SK-N-SH (cell line): Measurements from ENCODE around the gene SPEM1. TPM values are rescaled to one million over a fixed set of nuclear protein-coding genes. Genes with fewer than 3 reads are reported as not detected.

Experiments
- CTCF ChIA-PET: fragments of 300-600, 350-600 bp; formaldehyde crosslinking; extraction: SDS; loops from one replicate; lab custom pipeline; 2021; lab: Yijun Ruan, JAX
- POLR2A ChIA-PET: fragments of 350-600 bp; sonication (Branson Sonifier 250); formaldehyde crosslinking; extraction: SDS; loops from one replicate; lab custom pipeline; 2020; ENCODE audit warnings: antibody characterized with exemption, inconsistent platforms; lab: Yijun Ruan, JAX
- DNase-seq: peaks from one replicate; pipeline ENCODE4 v3.0.0; 2012
- H2AFZ ChIP-seq: fragments of 200-600 bp; sonication (generic); 2 replicates; pipeline ENCODE4 v1.8.1; 2016; ENCODE audit warnings: antibody characterized with exemption, mild to moderate bottlenecking, low read depth
- H3F3A ChIP-seq: fragments of 200-600 bp; sonication (generic); replicated peaks from 2 replicates; pipeline ENCODE3; 2016; ENCODE audit warnings: antibody characterized with exemption, mild to moderate bottlenecking; ENCODE audit not compliant: insufficient read depth
- H3K27ac ChIP-seq, 2 experiments: fragments of 200-500 bp in 1 of 2; fragments of 200-600 bp in 1 of 2; sonication (Bioruptor generic) in 1 of 2; sonication (generic), shearing (Covaris generic) in 1 of 2; 2 replicates each; pipeline versions ENCODE4 v1.5.1 to v1.6.1; 2014 to 2016; ENCODE audit warnings: low read depth in 2 of 2, inconsistent platforms in 1 of 2, low read length in 1 of 2, mild to moderate bottlenecking in 1 of 2, mixed read lengths in 1 of 2
- H3K27me3 ChIP-seq: fragments of 200-600 bp; sonication (generic), shearing (Covaris generic); 2 replicates; pipeline ENCODE4 v1.6.1; 2016; ENCODE audit warnings: mixed run types; ENCODE audit not compliant: insufficient read depth
- H3K36me3 ChIP-seq, 2 experiments: fragments of 200-500 bp in 1 of 2; fragments of 200-600 bp in 1 of 2; sonication (Bioruptor generic) in 1 of 2; sonication (generic) in 1 of 2; replicated peaks in 1 of 2; 2 replicates each; pipeline versions ENCODE3 to v1.5.1; 2014 to 2016; ENCODE audit warnings: low read length in 1 of 2, mild to moderate bottlenecking in 1 of 2; ENCODE audit not compliant: insufficient read depth in 2 of 2, control insufficient read depth in 1 of 2
- H3K4me1 ChIP-seq, 2 experiments: fragments of 200-500 bp in 1 of 2; fragments of 200-600 bp in 1 of 2; sonication (Bioruptor generic) in 1 of 2; sonication (generic), shearing (Covaris generic) in 1 of 2; 2 replicates each; pipeline versions ENCODE4 v1.5.1 to v1.6.1; 2014 to 2016; ENCODE audit warnings: low read depth in 1 of 2, low read length in 1 of 2, mixed run types in 1 of 2; ENCODE audit not compliant: insufficient read depth in 2 of 2, control insufficient read depth in 1 of 2
- H3K4me2 ChIP-seq: fragments of 200-600 bp; sonication (generic), shearing (Covaris generic); 2 replicates; pipeline ENCODE4 v1.6.1; 2017; ENCODE audit warnings: mixed run types
- H3K4me3 ChIP-seq, 2 experiments: fragments of 200-500 bp in 1 of 2; fragments of 200-600 bp in 1 of 2; sonication (Bioruptor generic) in 1 of 2; sonication (generic), shearing (Covaris generic) in 1 of 2; 2 replicates each; pipeline versions ENCODE4 v1.5.1 to v1.8.1; 2014 to 2016; ENCODE audit warnings: low read depth in 2 of 2, inconsistent platforms in 1 of 2, low read length in 1 of 2, mild to moderate bottlenecking in 1 of 2, mixed read lengths in 1 of 2, moderate library complexity in 1 of 2
- H3K79me2 ChIP-seq: fragments of 200-600 bp; sonication (generic); 2 replicates; pipeline ENCODE4 v1.8.1; 2017; ENCODE audit warnings: mild to moderate bottlenecking; ENCODE audit not compliant: insufficient read depth
- H3K9ac ChIP-seq: fragments of 200-600 bp; sonication (generic); 2 replicates; pipeline ENCODE4 v1.6.1; 2017; ENCODE audit warnings: mixed run types
- H3K9me2 ChIP-seq: fragments of 200-600 bp; sonication (generic); 2 replicates; pipeline ENCODE4 v1.6.1; 2017; ENCODE audit warnings: mixed run types
- H3K9me3 ChIP-seq: fragments of 200-600 bp; sonication (generic); 2 replicates; pipeline ENCODE4 v1.6.1; 2017; ENCODE audit warnings: mixed run types, mild to moderate bottlenecking, moderate library complexity
- H4K20me1 ChIP-seq: fragments of 200-600 bp; sonication (generic); 2 replicates; pipeline ENCODE4 v1.6.1; 2017; ENCODE audit warnings: mild to moderate bottlenecking, mixed run types; ENCODE audit not compliant: insufficient read depth
- CTCF ChIP-seq: fragments of 200-600 bp; sonication (generic); IDR thresholded peaks from 2 replicates; pipeline ENCODE4 v1.6.1; 2017; ENCODE audit warnings: antibody characterized with exemption, mild to moderate bottlenecking, moderate library complexity
- EP300 ChIP-seq, 2 experiments: IDR thresholded peaks; 2 replicates each; pipeline versions ENCODE4 v1.4.0 to v1.6.1; 2012; ENCODE audit warnings: borderline replicate concordance in 1 of 2, low read depth in 1 of 2, low read length in 1 of 2
- EZH2phosphoT487 ChIP-seq: fragments of 200-600 bp; sonication (generic); IDR thresholded peaks from 2 replicates; pipeline ENCODE4 v1.6.1; 2017; ENCODE audit warnings: low read depth, mixed run types, mild to moderate bottlenecking, antibody characterized with exemption, moderate library complexity, borderline replicate concordance
- FOXM1 ChIP-seq: IDR thresholded peaks from 2 replicates; pipeline ENCODE4 v1.4.0; 2012; ENCODE audit warnings: low read depth, mild to moderate bottlenecking
- GABPA ChIP-seq: IDR thresholded peaks from 2 replicates; pipeline ENCODE4 v1.4.0; 2012; ENCODE audit warnings: low read depth, mild to moderate bottlenecking
- MXI1 ChIP-seq: IDR thresholded peaks from 2 replicates; pipeline ENCODE4 v1.6.1; 2012; ENCODE audit warnings: mild to moderate bottlenecking, low read depth, low read length, improper control_type of control experiment
- NFIC ChIP-seq: IDR thresholded peaks from 2 replicates; pipeline ENCODE4 v1.4.0; 2012; ENCODE audit warnings: borderline replicate concordance
- NRF1 ChIP-seq: IDR thresholded peaks from 2 replicates; pipeline ENCODE4 v1.6.1; 2012; ENCODE audit warnings: low read depth, mild to moderate bottlenecking, low read length
- PBX3 ChIP-seq: IDR thresholded peaks from 2 replicates; pipeline ENCODE4; 2012
- POLR2AphosphoS5 ChIP-seq: IDR thresholded peaks from 2 replicates; pipeline ENCODE4 v1.6.1; 2012; ENCODE audit warnings: low read depth, low read length
- RAD21 ChIP-seq: IDR thresholded peaks from 2 replicates; pipeline ENCODE4 v1.6.1; 2012; ENCODE audit warnings: mild to moderate bottlenecking, low read length
- RCOR1 ChIP-seq: fragments of 150-350 bp; IDR thresholded peaks from 2 replicates; pipeline ENCODE4 v1.6.1; 2017; ENCODE audit warnings: antibody characterized with exemption, low read length
- RFX5 ChIP-seq: IDR thresholded peaks from 2 replicates; pipeline ENCODE4 v1.6.1; 2012; ENCODE audit warnings: mild to moderate bottlenecking, improper control_type of control experiment, low read length
- SIN3A ChIP-seq: IDR thresholded peaks from 2 replicates; pipeline ENCODE4 v1.6.1; 2012; ENCODE audit warnings: low read depth, mild to moderate bottlenecking, low read length, moderate library complexity, borderline replicate concordance
- USF1 ChIP-seq: IDR thresholded peaks from 2 replicates; pipeline ENCODE4 v1.4.0; 2012; ENCODE audit warnings: low read depth, borderline replicate concordance
- USF2 ChIP-seq: fragments of 150-350 bp; IDR thresholded peaks from 2 replicates; pipeline ENCODE4 v1.6.1; 2017; ENCODE audit warnings: antibody characterized with exemption, low read length, low read depth, borderline replicate concordance
- ZBTB33 ChIP-seq: IDR thresholded peaks from 2 replicates; pipeline ENCODE4 v1.4.0; 2012; ENCODE audit warnings: low read depth, borderline replicate concordance
- WGBS: methylation state at CpG from one replicate; pipeline ENCODE4 v1.1.6; 2017; ENCODE audit warnings: low lambda C conversion rate; 5-methylcytosine and 5-hydroxymethylcytosine counted together
- polyA plus RNA-seq, 3 experiments: library from polyadenylated mRNA; depleted of rRNA; stranded (reverse); fragments of >200 nt; gene quantifications; 2 replicates each; pipeline ENCODE4 v1.2.3, GENCODE V29; 2012

The SPEM1 gene
- polyA plus RNA-seq, 1 of the 3 experiments (the other 2 are of a cell fraction), result not detected

- Histone ChIP-seq H3K27me3 (no peaks in the 10 kb centered on the region), H3K79me2 (no peaks in the 10 kb centered on the region), H3K9me2 (no peaks in the 10 kb centered on the region), H3K9me3 (no peaks in the 10 kb centered on the region), H3K4me1 (peaks cover 7 to 17% of the 10 kb centered on the region in 2 experiments; a peak in 2 of 4 replicates), H3F3A (peaks cover 17% of the 10 kb centered on the region), H3K4me2 (no peak overlapping the region; the same call in 1 of the 2 replicates), H3K9ac (no peak overlapping the region), H3K36me3 (no peaks in the 10 kb centered on the region), H4K20me1 (no peaks in the 10 kb centered on the region), H2AFZ (no peak overlapping the region), H3K27ac (peak overlapping the region in 1 of 2 experiments; percentile 39; a peak in 1 of 4 replicates), H3K4me3 (peak overlapping the region in 1 of 2 experiments; percentile 17; a peak in 1 of 4 replicates)
- CTCF ChIA-PET, result interaction anchor here (1.1 to 2.7 kb wide), 4 partner anchors 9 to 115 kb away, joined by 3 to 14 read pairs (median 3); no protein-coding TSS in a partner anchor
- TF ChIP-seq FOXM1, result no peak
- no peak for TF ChIP-seq RCOR1
- no peak for TF ChIP-seq NFIC
- no peak for TF ChIP-seq SIN3A
- TF ChIP-seq POLR2AphosphoS5, result no peak
- no peak for TF ChIP-seq USF1
- no peak for TF ChIP-seq RAD21
- no peak for TF ChIP-seq EP300 (IDR thresholded peaks at IDR 0.05; ENCODE audit: borderline replicate concordance in 1 of 2, low read depth in 1 of 2, low read length in 1 of 2)
- TF ChIP-seq CTCF, result no peak
- no peak for TF ChIP-seq MXI1
- no peak for TF ChIP-seq ZBTB33
- no peak for TF ChIP-seq PBX3
- no peak for TF ChIP-seq RFX5
- no peak for TF ChIP-seq NRF1
- no peak for TF ChIP-seq EZH2phosphoT487
- TF ChIP-seq GABPA, result no peak
- no peak for TF ChIP-seq USF2
- POLR2A ChIA-PET, result interaction anchor here (1.2 to 1.4 kb wide), 2 partner anchors 9 to 35 kb away, joined by 4 read pairs; no protein-coding TSS in a partner anchor
- DNase-seq, result no peak
- 42% methylated on average over 16 of the region's 16 CpGs for WGBS
Measured at GRCh38 chr17:7445619-7445968, 25.5 kb downstream of the SPEM1 start.
